Endometrium (tissue), 2 donors: Measurements from ENCODE around the gene CACNG5.

Experiments
- FAIRE-seq: peaks from 2 replicates; lab custom pipeline; 2012; peaks lifted over from hg19 to GRCh38; lab: Jason Lieb, UNC
- donor health status: control.
- donor health status: control.

The CACNG5 gene

DNA sequence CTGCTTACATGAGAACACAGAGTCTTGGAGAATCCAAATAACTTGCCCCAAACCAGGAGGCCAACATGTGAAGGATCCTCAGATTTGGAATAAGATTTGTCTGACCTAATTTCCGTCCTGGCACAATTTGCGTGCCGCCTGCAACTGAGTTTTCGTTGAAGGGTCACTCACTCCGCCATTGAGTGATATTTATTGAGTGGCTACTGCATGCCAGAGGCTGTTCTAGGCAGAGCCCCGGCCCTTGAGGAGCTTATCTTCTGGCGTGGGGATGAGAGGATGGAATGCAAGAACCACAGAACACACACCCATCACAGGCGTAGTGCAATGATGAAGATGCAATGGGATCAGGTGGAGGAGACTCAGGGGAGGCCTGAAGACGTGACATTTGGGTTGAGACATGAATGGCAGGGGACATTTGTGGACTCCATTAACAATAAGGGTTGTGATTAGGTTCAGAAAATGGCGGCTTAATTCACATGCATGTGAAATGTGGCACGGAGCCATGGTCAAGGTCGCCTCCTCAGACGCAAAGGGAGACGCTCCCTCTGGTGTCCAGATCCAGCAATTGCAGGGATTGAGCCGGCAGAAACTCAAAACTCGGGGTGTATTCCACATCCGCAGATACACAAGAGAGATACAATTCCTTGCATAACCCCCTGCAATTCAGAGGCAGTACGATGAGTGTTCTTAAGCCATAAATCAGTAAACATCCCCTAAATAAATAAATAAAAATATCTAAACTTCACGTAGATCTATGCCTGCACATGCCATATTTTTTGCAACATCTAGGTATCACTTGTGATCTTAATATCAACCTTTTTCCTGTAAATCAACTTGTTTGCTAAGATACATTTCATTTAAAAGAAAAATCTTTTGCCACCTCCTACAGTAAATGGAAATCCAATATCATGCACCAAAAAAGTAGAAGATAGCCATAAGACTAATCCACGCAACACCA, 71.7 kb downstream of the CACNG5 start:
- no peak for FAIRE-seq

DNA sequence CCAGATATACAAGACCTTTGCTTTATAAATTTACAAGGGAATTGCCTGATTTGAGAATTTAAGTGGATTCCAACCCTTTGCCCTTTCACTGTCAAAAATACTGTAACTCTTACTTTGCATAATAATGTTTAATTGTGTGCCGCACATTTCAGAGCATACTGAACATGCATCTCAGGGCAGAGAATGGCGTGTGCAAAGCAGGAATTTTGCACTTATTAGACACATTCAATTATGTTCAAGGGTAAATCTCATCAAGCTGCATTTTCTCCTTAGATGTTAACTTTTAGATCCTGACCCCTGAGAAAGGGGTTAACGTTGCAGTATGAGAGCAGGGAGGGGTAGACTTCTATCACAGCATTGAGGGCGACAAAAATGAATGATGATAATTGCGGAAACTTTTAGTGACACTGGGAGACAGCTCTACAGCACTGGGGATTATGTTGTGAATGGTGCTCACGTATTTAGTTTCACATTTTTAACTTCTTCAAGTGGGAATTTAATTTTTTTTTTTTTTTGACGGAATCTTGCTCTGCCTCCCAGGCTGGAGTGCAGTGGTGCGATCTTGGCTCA, 75.0 kb downstream of the CACNG5 start:
- no peak for FAIRE-seq

DNA sequence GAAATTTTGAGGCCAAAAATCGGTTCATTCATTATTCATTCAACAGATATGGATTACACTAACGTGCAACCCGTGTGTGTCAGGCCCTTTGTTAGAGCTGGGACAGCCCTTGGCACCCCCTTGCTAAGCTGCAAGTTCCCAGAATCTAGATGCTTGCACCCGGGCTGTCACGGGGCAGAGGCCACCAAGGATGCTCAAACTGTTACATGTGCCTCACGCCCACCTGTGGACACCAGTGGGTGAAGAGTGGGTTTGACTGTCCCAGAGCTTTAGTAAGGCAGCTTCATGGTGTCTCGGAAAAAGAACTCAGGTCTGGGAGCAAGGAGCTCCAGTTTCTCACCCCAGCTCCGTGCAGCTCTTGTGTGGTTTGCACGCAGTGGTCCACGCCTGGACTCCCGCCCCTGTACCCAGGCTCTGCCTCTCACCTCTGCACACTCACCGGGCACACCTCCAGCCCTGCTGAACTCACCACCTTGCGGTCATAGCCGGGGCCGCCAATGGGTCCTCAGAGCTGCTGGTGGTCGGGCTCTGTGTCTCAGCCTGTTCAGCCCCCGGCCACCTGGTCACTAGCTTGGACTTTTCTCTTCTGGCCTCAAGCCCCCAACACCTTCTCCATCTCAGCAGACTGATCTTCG, 75.9 kb downstream of the CACNG5 start:
- FAIRE-seq = no peak

DNA sequence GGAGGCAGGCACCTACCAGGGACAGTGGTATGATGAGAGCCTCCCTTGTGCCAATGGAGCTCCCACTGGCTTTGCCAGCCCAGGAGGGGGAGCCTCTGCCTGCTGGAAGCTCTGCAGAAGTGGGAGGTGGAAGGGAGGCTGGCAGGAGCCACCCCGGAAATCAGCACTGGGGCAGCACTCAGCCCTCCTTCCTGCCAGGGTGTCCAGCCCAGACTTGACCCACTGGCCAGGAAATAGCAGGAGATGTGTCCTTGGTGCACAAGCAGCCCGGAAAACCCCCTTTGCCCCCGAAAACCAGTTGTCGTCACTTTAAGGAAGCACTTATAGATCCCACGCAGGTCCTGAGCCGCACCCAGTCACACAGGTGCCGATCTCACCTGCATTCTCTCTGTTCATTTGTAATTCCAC, 80.3 kb downstream of the CACNG5 start:
- no peak for FAIRE-seq

DNA sequence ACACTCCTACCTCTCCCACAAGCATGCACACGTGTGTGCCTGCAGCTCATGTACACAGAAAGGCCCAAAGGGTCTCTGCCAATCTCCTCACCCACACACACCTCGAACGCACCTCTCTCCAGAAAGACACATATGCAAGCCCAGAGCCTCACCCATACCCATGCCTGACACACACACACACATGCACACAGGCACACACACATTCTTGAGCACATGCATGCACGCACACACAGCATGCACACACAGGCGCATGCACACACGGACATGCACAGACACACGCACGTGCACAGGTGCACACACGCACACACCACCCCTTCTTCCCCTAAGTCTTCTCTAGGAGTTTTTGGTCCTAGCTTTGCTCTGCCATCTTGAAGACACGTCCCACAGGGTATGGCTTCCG, 80.9 kb downstream of the CACNG5 start:
- no peak for FAIRE-seq

DNA sequence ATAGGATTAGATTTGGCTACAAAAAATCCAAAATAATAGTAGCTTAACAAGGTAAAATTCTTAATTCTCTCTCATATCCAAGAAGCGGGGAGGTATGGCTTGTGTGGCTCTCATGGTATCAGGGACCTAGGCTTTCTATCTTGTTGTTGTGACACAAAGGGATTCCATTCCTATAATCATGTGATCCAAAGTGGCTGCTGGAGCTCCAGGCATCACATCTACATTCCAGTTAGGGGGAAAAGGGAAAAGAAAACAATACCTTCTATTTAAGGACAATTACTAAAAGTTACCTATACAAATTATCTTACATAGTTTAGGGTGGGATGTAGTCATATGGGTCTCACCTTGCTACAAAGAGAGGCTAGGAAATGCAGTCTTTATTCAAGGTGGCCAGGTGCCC, 82.0 kb downstream of the CACNG5 start:
- no peak for FAIRE-seq

DNA sequence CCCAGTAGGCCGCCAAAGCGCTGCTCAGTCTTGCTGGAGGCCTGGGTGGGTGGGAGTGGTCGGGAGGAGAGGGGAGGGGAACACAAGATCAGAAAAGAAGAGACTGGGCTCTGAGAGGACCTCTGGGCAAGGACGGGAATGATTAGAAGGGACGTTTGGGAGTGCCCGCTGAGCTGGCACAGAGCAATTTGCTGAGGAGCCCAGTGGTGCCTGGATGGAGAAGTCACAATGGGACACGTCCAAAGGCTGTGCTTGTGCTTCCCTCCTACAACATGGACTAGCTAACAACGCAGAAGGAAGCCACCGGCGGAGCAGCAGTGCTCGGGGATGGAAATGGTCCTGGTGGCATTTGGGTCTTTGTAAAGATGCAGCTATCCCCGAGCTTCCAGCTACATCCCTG, 84.0 kb downstream of the CACNG5 start:
- FAIRE-seq = no peak

DNA sequence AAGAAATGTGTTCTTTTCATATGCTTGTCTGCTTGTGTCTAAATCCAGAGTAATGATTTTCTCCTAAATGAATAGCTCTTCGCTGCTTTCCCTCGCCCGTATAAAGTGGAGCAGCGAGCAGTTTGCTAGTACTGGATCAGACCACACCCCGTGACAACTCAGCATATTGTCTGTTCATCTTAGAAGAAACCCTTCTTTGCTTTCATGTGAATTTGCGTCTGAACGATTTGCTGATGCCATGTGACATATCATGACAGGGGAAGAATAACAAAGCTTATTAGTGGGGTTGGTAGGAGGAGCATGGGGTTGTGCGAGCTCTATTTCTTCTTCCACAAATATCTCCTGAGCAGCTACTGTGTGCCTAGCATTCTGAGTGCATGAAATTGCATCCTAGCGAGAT, 85.5 kb downstream of the CACNG5 start:
- FAIRE-seq = no peak

DNA sequence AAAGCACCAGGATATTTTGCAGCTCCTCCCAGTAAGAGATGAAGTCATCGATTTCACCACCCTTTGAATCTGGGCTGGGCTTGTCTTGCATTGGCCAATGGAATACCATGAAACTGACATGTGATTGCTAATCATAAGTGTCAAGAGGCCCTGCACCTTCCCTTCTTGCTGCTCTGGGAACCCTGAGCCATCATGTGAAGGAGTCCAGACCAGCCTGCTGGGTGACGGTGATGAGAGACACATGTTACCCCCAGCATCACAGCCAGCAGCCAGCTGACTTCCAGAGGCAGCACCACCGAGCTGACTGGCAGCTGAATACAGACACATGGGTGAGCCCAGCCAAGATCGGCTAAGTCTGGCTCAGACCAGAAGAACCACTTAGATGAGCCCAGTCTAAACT, 86.0 kb downstream of the CACNG5 start:
- FAIRE-seq = no peak

DNA sequence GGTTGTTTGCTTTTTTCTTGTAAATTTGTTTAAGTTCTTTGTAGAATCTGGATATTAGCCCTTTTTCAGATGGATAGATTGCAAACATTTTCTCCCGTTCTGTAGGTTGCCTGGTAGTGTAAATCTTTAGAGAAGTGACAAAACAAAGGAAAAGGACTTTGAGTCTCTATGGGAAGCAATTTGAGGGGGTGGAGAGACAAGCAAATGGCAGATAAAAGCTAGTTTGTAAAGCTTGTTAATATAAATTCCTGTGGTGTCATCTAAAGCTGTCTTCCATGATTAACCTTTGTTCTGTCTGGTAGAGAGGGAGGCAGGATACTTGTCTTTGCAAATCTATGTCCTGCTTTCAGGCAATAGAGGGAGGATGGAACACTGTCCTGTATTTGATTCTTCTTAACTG, 89.0 kb downstream of the CACNG5 start:
- no peak for FAIRE-seq

DNA sequence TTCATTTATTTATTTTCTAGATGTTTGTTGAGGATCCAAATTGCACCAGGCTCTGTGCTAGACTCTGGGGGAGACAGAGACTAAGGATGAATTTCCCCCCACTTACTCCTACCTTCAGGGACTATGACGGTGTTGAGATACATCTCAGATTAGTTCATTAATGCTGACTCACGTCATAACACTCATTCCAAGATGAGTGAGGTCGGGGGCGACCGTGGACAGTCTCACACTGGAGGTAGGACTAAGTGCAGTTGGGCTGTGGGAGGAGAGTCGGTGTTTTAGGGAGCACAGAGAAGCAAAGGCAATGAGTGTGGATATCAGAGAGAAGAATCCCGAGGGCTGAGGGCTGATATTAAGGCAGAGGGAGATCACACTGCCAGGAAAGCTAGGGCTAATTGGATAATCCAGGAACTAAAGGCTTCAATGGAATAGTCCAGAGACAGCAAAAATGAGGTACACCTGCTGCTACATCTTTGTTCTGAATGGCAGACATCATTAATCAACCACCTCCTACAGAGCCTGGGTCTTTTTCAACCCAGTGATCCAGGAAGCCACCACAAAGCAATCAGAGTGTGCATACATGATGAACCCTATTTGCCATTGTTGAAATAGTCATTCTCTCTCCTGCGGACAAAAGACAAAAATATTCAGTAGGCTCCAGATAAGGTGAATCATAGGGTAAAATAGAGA, 91.0 kb downstream of the CACNG5 start:
- no peak for FAIRE-seq

DNA sequence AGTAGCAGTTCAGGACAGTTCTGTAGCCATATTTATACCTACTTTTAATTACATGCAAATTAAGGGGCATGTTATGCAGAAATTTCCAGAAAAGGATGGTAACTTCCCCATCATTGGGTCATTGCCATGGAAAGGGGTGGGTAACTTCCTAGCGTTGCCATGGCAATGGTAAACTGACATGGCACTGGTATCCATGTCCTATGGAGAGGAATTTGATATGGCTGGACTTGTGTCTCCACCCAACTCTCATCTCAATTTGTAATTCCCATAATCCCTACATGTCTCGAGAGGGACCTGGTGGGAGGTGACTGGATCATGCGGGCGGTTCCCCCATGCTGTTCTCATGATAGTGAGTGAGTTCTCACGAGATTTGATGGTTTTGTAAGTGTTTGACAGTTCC, 94.0 kb downstream of the CACNG5 start:
- no peak for FAIRE-seq

DNA sequence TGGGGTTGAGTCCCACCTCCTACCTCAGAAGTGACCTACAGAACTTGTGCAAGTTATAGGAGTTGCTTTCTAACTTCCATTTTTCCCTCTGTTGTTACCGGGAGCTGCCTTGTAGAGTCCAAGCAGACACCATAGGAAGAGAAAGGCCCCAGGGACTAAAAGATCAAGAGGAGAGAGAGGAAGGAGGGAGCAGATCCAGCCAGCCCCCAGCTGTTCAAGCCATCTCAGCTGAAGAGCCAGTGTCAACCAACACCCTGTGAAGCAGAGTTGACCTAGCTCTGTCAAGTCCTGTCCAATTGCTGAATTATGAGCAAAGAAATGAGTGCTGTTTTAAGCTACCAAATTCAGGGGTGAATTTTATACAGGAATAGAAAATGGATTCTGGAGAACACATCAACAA, 94.7 kb downstream of the CACNG5 start:
- no peak for FAIRE-seq

DNA sequence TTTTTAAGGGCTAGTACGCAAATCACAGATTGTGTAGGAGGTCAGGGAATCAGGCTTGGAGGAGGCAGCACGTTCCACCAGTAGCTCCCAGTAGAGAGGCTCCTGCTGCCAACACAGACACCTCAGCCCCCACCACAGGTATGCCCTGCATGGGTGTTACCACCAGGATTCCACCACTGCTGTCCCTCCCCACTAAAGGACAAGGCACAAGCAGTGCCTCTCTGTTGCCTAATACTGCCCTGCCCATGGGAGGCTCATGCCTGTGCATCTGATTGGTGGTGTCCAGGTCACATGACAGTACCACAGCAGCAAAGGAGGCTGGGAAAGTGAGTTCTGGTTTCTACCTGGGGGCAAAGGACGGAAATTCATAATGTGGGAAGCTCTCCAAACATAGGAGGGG, 96.0 kb downstream of the CACNG5 start:
- FAIRE-seq = no peak

DNA sequence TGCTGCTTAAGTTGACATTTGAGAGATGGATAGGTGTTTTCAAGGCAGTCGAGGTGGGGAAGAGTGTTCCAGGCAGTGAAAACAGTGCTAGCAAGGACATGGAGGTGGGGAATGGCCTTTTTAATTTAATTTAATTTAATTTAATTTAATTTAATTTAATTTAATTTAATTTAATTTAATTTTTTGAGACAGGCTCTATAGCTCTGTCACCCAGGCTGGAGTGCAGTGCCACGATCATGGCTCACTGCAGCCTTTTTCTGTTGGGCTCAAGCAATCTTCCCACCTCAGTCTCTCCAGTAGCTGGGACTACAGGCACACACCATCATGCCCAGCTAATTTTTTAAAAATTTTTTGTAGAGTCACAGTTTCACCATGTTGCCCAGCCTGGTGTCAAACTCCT, 97.4 kb downstream of the CACNG5 start:
- no peak for FAIRE-seq

DNA sequence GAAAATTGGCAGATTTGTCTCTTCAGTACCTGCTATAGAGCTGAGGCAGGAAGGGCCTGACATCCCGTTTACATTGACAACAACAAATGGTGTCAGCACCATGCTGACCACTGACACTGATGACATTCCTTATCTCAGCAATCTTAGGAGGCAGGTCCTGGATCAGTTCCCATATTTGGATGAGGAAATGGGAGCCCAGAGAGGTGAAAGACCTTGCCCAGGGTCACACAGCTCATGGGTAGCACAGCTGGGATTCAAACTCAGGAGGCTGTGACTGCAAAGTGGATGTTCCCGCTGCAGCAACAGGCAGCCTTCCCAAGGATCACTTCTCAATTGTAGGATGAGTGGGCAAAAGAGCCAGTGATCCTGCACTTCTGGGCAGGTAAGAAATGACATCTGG, 99.1 kb downstream of the CACNG5 start:
- no peak for FAIRE-seq
